SK-N-MC (cell line): ENCODE results near the gene C4orf50.

Source experiments
- DNase-seq: peaks from one replicate; pipeline ENCODE4 v3.0.0-alpha.2; 2011; ENCODE audit warnings: low read depth, low spot score
- H3K27ac ChIP-seq: fragments of 200-600 bp; sonication (generic); 2 replicates; pipeline ENCODE4 v1.5.1; 2016; ENCODE audit warnings: mixed run types
- H3K36me3 ChIP-seq: fragments of 200-600 bp; sonication (generic); 2 replicates; pipeline ENCODE4 v1.6.1; 2017; ENCODE audit warnings: antibody characterized with exemption, low read length, mixed read lengths; ENCODE audit not compliant: insufficient read depth
- H3K4me3 ChIP-seq: fragments of 200-600 bp; sonication (generic); 2 replicates; pipeline ENCODE4 v1.5.1; 2016
- H3K9ac ChIP-seq: fragments of 200-600 bp; sonication (generic); 2 replicates; pipeline ENCODE4 v1.8.0; 2017; ENCODE audit warnings: mixed run types, mixed read lengths; ENCODE audit not compliant: insufficient read length
- H3K9me3 ChIP-seq: fragments of 200-600 bp; sonication (generic); 2 replicates; pipeline ENCODE4 v1.6.1; 2017; ENCODE audit warnings: low read depth, mild to moderate bottlenecking, antibody characterized with exemption, low read length, moderate library complexity, mixed read lengths
- EZH2 ChIP-seq: fragments of 200-600 bp; sonication (generic); IDR thresholded peaks from one replicate; pipeline ENCODE4 v1.6.1; 2017; ENCODE audit warnings: antibody characterized with exemption
- FOXP2 ChIP-seq: optimal IDR thresholded peaks from 2 replicates; pipeline ENCODE3; 2011; ENCODE audit warnings: mild to moderate bottlenecking, moderate library complexity; ENCODE audit not compliant: insufficient read depth; ENCODE audit errors: extremely low read length, control extremely low read depth
- POLR2AphosphoS5 ChIP-seq: IDR thresholded peaks from 2 replicates; pipeline ENCODE4 v1.6.1; 2012; ENCODE audit warnings: mild to moderate bottlenecking, low read depth, low read length, borderline replicate concordance

Gene C4orf50

DNA sequence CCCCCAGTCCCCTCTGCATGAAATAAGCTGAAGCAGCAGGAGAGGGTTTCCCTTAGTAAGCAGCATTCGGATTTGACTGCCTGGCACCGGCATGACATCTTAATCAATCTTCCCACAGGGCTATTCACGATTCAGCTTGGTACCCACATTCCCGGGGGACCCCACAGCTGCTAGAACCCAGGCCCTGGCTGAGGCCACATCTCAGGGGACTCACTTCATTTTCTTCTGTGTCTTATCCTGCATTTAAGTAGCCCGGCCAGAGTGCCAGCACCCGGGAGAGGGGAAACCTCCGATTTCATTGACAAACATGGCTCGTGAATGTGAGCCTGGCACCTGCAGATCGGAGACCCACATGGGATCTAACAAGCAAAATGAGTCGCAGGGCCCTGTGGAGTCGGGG lies 73.1 kb downstream of the C4orf50 start:
- DNase-seq = no peak
- TF ChIP-seq POLR2AphosphoS5 = no peak
- no peak for TF ChIP-seq EZH2
- TF ChIP-seq FOXP2 = no peak
- Histone ChIP-seq H3K36me3 (no peaks in the 10 kb centered on the region), H3K9me3 (no peaks in the 10 kb centered on the region), H3K4me3 (no peak overlapping the region), H3K9ac (no peak overlapping the region), H3K27ac (no peak overlapping the region)

DNA sequence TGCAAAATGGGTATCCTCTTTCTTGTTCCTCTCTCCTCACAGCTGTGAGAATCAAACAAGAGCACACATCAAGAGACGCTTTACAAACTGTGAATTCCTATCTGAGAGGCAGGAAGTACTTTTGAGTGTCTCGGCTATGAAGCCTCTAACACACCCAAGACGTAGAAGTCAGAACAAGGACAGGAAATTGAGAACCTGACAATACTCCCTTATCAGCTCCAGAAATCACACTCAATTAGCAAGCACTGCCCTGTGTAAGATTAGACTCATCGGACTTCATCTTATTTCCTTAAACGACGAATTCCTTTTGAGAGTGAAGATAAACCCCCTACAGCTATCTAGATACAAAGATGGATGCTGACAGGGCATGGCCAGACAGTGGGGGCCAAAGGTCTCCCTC lies 74.7 kb downstream of the C4orf50 start:
- H3K4me3 ChIP-seq = no peak overlapping the region
- H3K9ac ChIP-seq = no peak overlapping the region
- H3K36me3 ChIP-seq = no peaks in the 10 kb centered on the region
- TF ChIP-seq FOXP2 (no peak), POLR2AphosphoS5 (no peak), EZH2 (no peak)
- no peak overlapping the region for H3K27ac ChIP-seq
- no peak for DNase-seq
- H3K9me3 ChIP-seq = no peaks in the 10 kb centered on the region

DNA sequence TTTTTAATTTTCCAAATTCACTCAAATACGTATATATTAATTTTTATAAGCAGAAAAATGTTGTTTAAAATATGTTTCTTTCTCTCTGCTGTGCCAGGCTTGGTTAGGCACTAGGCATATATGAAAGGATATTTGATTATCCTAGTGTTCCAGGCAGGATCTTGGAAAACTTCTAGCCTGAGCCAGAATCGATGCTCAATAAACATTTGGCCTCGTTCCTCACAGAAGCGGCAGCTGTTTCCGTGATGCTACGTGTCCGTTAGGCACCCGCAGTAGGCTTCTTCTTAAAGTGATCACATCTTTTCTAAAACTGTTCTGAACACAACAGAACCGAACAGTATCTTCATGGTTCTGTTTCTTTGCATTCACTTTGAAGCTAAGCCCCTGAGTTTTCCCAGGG lies 75.3 kb downstream of the C4orf50 start:
- TF ChIP-seq EZH2 = no peak
- no peak for TF ChIP-seq POLR2AphosphoS5
- no peak for TF ChIP-seq FOXP2
- H3K27ac ChIP-seq = no peak overlapping the region

DNA sequence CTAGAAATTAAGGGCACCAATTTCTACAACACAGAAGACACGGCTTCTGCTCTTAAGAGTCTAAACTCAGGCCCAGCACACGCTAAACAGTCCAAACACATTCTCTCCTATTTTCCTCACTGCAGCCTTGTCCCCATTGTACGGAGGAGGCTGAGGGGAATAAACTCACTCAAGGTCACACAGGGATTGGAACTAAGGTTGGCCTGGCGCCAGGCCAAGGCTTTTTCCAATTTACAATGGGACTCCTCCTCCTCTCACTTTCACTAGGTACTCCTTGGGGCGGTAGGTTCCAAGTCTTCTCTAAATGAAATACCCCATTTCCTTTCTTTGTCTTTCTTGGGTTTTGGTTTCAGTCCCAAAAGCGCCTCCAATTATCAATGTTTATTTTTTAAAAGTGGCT lies 76.6 kb downstream of the C4orf50 start:
- Histone ChIP-seq H3K9ac (no peak overlapping the region), H3K4me3 (no peak overlapping the region), H3K36me3 (no peaks in the 10 kb centered on the region), H3K9me3 (no peaks in the 10 kb centered on the region), H3K27ac (no peak overlapping the region)
- no peak for DNase-seq
- TF ChIP-seq EZH2 (no peak), POLR2AphosphoS5 (no peak), FOXP2 (no peak)

More for the DNA sequence above, 75.3 kb downstream of the C4orf50 start:
- Histone ChIP-seq H3K4me3 (no peak overlapping the region), H3K9me3 (no peaks in the 10 kb centered on the region), H3K9ac (no peak overlapping the region), H3K36me3 (no peaks in the 10 kb centered on the region)
- DNase-seq = no peak

DNA sequence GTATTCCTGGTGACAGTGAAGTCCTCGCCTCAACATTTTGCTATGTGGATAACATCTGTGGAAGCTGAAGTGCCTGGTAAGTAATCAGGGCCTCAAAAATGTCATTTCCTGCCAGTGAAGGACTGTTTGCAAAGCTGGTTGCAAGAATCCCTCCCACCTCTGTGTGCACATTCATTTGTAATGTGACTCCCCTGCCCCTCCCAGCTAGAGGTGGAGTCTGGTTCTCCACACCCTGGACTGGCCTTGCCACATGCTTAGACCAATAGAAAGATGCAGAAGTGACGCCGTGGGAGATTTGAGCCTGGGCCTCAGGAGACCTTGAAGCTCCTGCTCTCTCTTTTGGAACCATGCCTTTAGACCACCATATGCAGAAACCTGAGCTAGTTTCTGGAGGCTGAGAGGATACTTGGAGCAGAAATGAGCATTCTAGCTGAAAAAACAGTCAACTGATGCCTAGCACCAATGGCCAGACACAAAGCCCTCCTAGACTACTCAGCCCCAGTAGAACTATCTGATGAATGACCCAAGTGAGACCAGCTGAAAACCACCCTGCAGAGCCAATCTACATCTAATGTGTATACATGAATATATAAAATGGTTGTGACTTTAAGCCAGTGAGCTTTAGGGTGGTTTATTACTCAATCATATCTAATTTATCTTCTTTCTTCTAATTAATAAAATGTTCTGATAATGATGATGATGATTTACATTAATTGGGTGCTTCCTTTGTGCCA lies 77.6 kb downstream of the C4orf50 start:
- no peak for TF ChIP-seq EZH2
- no peak for TF ChIP-seq FOXP2
- TF ChIP-seq POLR2AphosphoS5 = no peak
- Histone ChIP-seq H3K9ac (no peak overlapping the region), H3K9me3 (no peaks in the 10 kb centered on the region), H3K4me3 (no peak overlapping the region), H3K27ac (no peak overlapping the region), H3K36me3 (no peaks in the 10 kb centered on the region)
- no peak for DNase-seq

DNA sequence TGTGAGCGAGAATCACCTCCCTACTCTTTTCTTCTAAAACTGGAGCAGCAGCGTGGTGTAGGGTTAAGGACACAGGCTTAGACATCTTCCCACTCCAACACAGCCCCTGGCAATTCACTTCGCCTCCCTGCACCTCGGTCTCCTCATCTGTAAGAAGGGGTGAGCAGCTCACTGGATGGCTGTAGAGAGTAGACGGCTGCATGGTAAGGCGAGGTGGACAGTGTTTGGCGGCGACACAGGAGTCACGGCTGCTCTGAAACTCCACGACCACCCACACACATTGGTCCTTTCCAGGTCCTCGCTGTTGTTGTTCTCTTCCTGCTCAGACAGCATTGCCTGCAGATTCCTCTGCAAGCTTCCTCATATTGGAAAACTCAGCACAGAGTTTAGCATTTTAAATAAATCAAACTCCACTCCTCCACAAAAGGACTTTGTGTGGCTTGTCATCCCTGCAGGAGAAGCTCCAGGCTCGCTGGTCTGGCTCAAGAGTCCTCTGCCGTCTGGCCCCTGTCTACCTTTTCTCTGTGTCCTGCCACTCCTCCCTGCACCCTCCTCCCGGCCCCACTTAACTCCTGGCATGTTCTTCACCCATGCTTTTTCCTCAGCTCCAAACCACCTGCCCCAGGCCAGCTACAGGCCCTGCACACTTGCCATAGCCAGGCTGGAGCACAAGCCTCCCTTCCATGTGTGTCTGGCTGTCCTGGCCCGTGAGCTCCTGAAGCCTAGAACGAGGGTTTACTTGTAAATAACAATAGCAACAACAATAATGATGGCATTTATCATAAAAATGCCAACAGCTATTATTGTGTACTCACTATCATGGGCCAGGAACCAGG lies 84.0 kb downstream of the C4orf50 start:
- Histone ChIP-seq H3K27ac (no peak overlapping the region), H3K36me3 (no peaks in the 10 kb centered on the region), H3K9ac (no peak overlapping the region), H3K9me3 (no peaks in the 10 kb centered on the region), H3K4me3 (no peak overlapping the region)
- DNase-seq = no peak
- TF ChIP-seq POLR2AphosphoS5 (no peak), EZH2 (no peak), FOXP2 (no peak)

DNA sequence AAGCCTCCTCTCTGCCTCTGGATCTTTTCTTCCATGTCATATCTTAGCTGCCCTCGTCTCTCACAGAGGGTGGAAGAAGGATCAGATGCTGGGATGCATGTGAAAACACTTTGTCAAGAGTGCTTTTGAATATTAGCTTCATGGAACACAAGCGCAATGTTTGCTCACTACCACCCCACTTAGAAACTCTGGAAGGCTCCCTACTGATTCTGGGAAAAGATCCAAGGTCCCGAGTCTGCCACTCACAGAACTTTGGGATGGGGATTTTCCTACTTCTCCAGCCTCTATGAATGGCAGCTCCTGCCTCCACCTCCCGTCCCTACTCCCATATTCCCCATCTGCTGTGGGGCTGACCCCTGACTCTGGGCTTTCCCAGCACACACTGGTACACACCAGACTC lies 85.1 kb downstream of the C4orf50 start:
- TF ChIP-seq EZH2 (no peak), FOXP2 (no peak), POLR2AphosphoS5 (no peak)
- H3K4me3 ChIP-seq = no peak overlapping the region
- H3K36me3 ChIP-seq = no peaks in the 10 kb centered on the region
- H3K27ac ChIP-seq = no peak overlapping the region
- no peak for DNase-seq
- no peak overlapping the region for H3K9ac ChIP-seq
- H3K9me3 ChIP-seq = no peaks in the 10 kb centered on the region

DNA sequence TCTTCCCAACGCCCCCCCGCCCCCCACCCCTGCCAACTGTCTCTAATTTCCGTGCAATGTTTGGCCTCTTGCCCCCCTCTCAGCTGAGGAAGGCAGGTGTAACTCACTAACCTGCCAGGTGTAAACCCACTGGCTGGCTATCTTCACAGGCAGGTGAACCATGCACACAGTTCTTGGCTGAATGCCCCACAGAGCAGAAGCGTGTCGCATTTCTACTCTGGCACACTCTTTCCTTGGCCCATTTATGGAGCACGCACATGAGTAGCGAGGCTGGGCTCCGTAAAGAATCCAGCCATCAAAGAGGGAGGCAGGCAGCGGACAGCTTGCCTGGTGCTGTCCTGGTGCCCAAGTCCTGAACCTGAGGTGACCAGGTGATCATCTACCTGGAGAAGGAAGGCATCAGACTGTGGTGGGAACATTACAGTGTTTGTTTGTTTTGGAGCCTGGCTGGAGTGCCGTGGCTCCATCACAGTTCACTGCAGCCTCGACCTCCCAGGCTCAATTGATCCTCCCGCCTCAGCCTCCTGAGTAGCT lies 86.1 kb downstream of the C4orf50 start:
- Histone ChIP-seq H3K27ac (no peak overlapping the region), H3K9me3 (no peaks in the 10 kb centered on the region), H3K9ac (no peak overlapping the region), H3K4me3 (no peak overlapping the region), H3K36me3 (no peaks in the 10 kb centered on the region)
- DNase-seq = no peak
- no peak for TF ChIP-seq EZH2
- no peak for TF ChIP-seq POLR2AphosphoS5
- TF ChIP-seq FOXP2 = no peak
